ENCODE measurements around the gene ITGAL.
A peak's percentile ranks its signal among the peaks of the same experiment; 100 is the strongest.
"Not testable (repeated sequence)": the region's sequence is repeated elsewhere in the genome, so short reads cannot be mapped to it uniquely, and the experiment has no call there.

Gene ITGAL

GRCh38 chr16:30457743-30458560 lies 14.6 kb upstream of the ITGAL start:
- no peak for DNase-seq (ENCODE audit: low read depth)

DNA sequence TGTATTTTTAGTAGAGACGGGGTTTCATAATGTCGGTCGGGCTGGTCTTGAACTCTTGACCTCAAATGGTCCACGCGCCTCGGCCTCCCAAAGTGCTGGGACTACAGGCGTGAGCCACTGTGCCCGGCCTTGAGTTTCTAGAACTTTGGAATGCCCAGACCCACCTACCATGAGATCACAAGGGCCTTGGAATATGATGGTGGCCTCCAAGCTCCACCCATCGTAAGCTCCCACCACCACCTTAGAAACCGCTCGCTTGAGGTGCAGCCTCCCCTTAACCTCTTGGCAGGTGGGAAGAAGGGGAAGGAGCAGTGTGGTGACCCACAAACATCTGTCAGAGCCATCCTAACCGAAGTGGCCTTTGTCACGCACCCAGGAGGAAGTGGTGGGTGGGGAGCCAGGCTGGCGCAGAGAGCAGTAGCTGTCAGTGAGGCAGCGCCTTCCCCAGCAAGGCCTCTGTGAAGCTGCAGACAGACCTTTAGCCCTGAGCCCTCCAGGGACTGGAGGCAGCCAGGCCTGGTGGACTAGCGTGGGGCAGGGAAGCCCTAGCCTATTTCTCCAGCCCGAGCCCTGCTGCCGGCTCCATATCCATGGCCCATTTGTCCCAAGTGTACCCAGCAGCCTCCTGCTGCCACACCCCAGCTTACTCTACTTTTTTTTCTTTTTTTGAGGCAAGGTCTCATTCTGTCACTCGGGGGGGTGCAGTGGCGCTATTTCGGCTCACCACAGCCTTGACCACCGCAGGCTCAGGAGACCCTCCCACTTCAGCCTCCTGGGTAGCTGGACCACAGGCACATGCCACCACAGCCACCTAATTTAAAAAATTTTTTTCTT lies 13.8 kb upstream of the ITGAL start:
- peak; percentile 75 for DNase-seq (ENCODE audit: low read depth)

- DNase-seq (ENCODE audit: low read depth): no peak
Observed at GRCh38 chr16:30459456-30459855, 13.1 kb upstream of the ITGAL start.

DNA sequence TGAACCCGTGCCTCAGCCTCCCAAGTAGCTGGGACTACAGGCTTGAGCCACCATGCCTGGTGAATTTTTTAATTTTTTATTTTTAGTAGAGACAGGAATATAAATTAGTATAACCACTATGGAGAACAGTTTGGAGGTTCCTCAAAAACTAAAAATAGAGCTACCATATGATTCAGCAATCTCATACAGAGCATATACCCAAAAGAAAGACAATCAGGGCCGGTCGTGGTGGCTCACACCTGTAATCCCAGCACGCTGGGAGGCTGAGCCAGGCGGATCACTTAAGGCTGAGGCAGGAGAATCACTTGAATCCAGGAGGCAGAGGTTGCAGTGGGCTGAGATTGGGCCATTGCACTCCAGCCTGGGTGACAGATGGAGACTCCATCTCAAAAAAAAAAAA lies 11.1 kb upstream of the ITGAL start:
- DNase-seq (ENCODE audit: low read depth): not testable (repeated sequence)

GRCh38 chr16:30464078-30464477 lies 8.5 kb upstream of the ITGAL start:
- no peak for DNase-seq (ENCODE audit: low read depth)

GRCh38 chr16:30470170-30470512 lies 2.4 kb upstream of the ITGAL start:
- no peak for DNase-seq (ENCODE audit: low read depth)

DNA sequence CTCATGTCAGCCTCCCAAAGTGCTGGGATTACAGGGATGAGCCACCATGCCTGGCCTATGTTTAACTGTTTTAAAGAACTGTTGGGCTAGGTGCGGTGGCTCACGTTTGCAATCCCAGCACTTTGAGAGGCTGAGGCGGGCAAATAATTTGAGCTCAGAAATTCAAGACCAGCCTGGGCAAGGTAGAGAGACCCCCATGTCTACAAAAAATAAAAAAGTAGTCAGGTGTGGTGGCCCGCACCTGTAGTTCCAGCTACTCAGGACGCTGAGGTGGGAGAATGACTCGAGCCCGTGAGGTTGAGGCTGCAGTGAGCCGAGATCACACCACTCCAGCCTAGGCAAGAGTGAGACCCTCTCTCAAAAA lies 1.9 kb upstream of the ITGAL start:
- no peak for DNase-seq (ENCODE audit: low read depth)

GRCh38 chr16:30473231-30474073 lies 910 bp downstream of the ITGAL start:
- peak; percentile 49 for DNase-seq (ENCODE audit: low read depth)

- no peak for DNase-seq (ENCODE audit: low read depth)
Observed at GRCh38 chr16:30474074-30474452, 1.5 kb downstream of the ITGAL start.

- DNase-seq (ENCODE audit: low read depth): no peak
Observed at GRCh38 chr16:30474684-30475083, 2.1 kb downstream of the ITGAL start.

- DNase-seq (ENCODE audit: low read depth): no peak
Observed at GRCh38 chr16:30476991-30477390, 4.4 kb downstream of the ITGAL start.

DNA sequence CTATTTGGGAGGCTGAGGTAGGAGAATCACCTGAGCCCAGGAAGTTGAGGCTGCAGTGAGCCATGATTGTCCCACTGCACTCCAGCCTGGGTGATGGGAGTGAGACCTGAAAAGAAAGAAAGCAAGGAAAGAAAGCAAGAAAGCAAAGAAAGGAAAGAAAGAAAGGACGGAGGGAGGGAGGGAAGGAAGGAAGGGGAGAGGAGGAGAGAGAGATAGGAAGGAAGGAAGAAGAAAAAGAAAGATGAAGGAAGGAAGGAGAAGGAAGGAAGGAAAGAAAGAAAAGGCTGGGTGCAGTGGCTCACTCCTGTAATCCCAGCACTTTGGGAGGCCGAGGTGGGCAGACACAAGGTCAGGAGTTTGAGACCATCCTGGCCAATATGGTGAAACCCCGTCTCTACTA lies 5.2 kb downstream of the ITGAL start:
- DNase-seq (ENCODE audit: low read depth): not testable (repeated sequence)

DNA sequence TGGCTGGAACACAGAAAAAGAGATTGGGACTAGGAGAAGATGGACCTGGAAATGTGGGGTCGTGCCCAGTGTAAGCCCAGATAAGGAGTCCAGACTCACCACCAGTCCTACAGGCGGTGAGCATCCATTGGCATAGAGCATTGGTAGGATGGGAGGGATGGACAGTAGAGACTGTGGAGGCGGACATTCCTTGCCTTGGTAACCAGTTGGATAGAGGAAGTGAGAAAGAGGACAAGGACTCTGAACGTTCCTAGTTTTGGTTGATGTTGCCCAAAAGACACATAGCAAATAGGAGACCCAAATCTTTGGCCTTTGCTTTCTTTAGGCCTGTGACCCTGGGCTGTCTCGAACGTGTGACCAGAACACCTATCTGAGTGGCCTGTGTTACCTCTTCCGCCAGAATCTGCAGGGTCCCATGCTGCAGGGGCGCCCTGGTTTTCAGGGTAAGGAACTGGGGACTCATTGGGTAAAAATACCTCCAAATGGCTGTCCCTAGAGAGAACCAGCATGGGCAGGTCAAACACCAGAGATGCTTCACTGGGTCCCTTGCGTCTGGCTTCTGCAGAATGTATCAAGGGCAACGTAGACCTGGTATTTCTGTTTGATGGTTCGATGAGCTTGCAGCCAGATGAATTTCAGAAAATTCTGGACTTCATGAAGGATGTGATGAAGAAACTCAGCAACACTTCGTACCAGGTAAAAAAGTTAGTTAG lies 6.4 kb downstream of the ITGAL start:
- DNase-seq (ENCODE audit: low read depth): no peak

- no peak for DNase-seq (ENCODE audit: low read depth)
Observed at GRCh38 chr16:30481381-30481780, 8.8 kb downstream of the ITGAL start.

DNA sequence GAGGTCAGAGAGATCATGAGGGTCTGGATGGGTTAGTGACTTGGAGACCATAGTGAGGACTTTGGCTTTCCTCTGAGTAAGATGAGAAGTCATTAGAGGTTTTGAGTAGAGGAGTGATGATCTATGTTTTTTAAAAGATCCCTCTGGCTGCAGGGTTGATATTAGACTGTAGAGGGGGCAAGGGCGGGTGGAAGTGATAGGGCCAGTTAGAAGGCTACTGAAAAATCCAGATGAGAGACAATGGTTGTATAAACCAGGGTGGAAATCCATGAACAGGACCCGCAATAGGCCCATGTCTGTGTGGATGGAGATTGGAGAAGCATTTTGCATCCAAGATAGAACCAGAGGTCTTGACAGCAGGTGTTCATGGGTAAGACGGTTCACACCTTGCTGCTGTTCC lies 9.8 kb downstream of the ITGAL start:
- no peak for DNase-seq (ENCODE audit: low read depth)

GRCh38 chr16:30484887-30485286 lies 12.3 kb downstream of the ITGAL start:
- DNase-seq (ENCODE audit: low read depth): no peak

- DNase-seq (ENCODE audit: low read depth): no peak
Observed at GRCh38 chr16:30485818-30486436, 13.4 kb downstream of the ITGAL start.

- DNase-seq (ENCODE audit: low read depth): no peak
Observed at GRCh38 chr16:30488764-30489605, 16.4 kb downstream of the ITGAL start.

GRCh38 chr16:30490210-30490609 lies 17.7 kb downstream of the ITGAL start:
- no peak for DNase-seq (ENCODE audit: low read depth)

DNA sequence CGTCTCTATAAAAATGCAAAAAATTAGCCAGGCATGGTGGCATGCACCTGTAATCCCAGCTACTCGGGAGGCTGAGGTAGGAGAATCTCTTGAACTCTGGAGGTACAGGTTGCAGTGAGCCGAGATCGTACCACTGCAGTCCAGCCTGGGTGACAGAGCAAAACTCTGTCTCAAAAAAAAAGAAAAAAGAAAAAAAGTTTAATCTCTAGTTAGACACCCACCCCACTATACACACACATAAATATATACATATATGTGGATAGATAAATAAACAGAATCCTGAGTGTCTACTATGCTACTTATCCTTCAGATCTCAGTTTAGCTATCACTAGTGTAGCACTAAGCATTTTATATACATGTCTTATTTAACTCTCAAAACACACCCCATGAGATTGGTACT lies 18.7 kb downstream of the ITGAL start:
- DNase-seq (ENCODE audit: low read depth): no peak
